ENCODE measurements around the gene SLC6A3. TPM values are rescaled to one million over a fixed set of nuclear protein-coding genes. Genes with fewer than 3 reads are reported as not detected.
A peak's percentile ranks its signal among the peaks of the same experiment; 100 is the strongest.

Gene SLC6A3
- total and polyA plus RNA-seq, 7 donors = under 0.01 to 0.01 TPM; not detected in 5

GRCh38 chr5:1474183-1474839 lies 29.1 kb upstream of the SLC6A3 start:
- no peaks in the 10 kb centered on the region for H3K4me1 ChIP-seq
- no peak overlapping the region for H3K4me3 ChIP-seq
- no peaks in the 10 kb centered on the region for H3K27me3 ChIP-seq (ENCODE audit: insufficient read depth in 3 of 3, low read length in 2 of 3)
- H3K36me3 ChIP-seq (ENCODE audit: insufficient read depth in 1 of 2, low read depth in 1 of 2) = peaks cover 0 to 21% of the 10 kb centered on the region in 2 donors
- DNase-seq = peak in 1 of 2 donors; percentile 13
- no peak overlapping the region for H3K27ac ChIP-seq
- ATAC-seq = no peak
- 84 to 90% (median 87%) methylated on average over 21 of the region's 21 CpGs for WGBS, 3 donors
- intact Hi-C loops (cut with DNase I) = no loop called here
- H3K9me3 ChIP-seq = no peaks in the 10 kb centered on the region
- no peak for TF ChIP-seq CTCF (IDR thresholded peaks at IDR 0.05)

GRCh38 chr5:1473746-1474145 lies 28.5 kb upstream of the SLC6A3 start:
- ATAC-seq (no peak), DNase-seq (no peak)
- Histone ChIP-seq H3K9me3 (no peaks in the 10 kb centered on the region), H3K27ac (no peak overlapping the region), H3K27me3 (ENCODE audit: insufficient read depth in 3 of 3, low read length in 2 of 3) (no peaks in the 10 kb centered on the region), H3K36me3 (ENCODE audit: insufficient read depth in 1 of 2, low read depth in 1 of 2) (peaks cover 0 to 21% of the 10 kb centered on the region in 2 donors), H3K4me3 (no peak overlapping the region), H3K4me1 (no peaks in the 10 kb centered on the region)
- intact Hi-C loops (cut with DNase I) = no loop called here
- 95 to 97% (median 96%) methylated on average over 12 of the region's 12 CpGs for WGBS, 3 donors
- TF ChIP-seq CTCF (IDR thresholded peaks at IDR 0.05) = no peak

- DNase-seq (peak; percentile 11 to 15), ATAC-seq (no peak)
- intact Hi-C loops (cut with DNase I) = no loop called here
- Histone ChIP-seq H3K4me3 (no peak overlapping the region), H3K9me3 (no peaks in the 10 kb centered on the region), H3K4me1 (no peaks in the 10 kb centered on the region), H3K27ac (no peak overlapping the region), H3K27me3 (ENCODE audit: insufficient read depth in 3 of 3, low read length in 2 of 3) (no peaks in the 10 kb centered on the region), H3K36me3 (ENCODE audit: insufficient read depth in 1 of 2, low read depth in 1 of 2) (peaks cover 0 to 16% of the 10 kb centered on the region in 2 donors)
- 89 to 93% (median 90%) methylated on average over 23 of the region's 23 CpGs for WGBS, 3 donors
- TF ChIP-seq CTCF (IDR thresholded peaks at IDR 0.05) = no peak
Measured at GRCh38 chr5:1472964-1473628, 27.9 kb upstream of the SLC6A3 start.

GRCh38 chr5:1471997-1472963 lies 27.0 kb upstream of the SLC6A3 start:
- H3K36me3 ChIP-seq (ENCODE audit: insufficient read depth in 1 of 2, low read depth in 1 of 2) = peaks cover 0 to 15% of the 10 kb centered on the region in 2 donors
- H3K4me1 ChIP-seq = no peaks in the 10 kb centered on the region
- TF ChIP-seq CTCF (IDR thresholded peaks at IDR 0.05) = no peak
- 91 to 95% (median 93%) methylated on average over 27 of the region's 27 CpGs for WGBS, 3 donors
- ATAC-seq (no peak), DNase-seq (peak; percentile 5 to 25)
- intact Hi-C loops (cut with DNase I) = no loop called here
- H3K4me3 ChIP-seq = no peak overlapping the region
- H3K27me3 ChIP-seq (ENCODE audit: insufficient read depth in 3 of 3, low read length in 2 of 3) = no peaks in the 10 kb centered on the region
- H3K9me3 ChIP-seq = no peaks in the 10 kb centered on the region
- H3K27ac ChIP-seq = no peak overlapping the region
